SK-N-SH (cell line): ENCODE data around the gene OPRM1. TPM values are rescaled to one million over a fixed set of nuclear protein-coding genes. Genes with fewer than 3 reads are reported as not detected.

ENCODE experiments used
- CTCF ChIA-PET: fragments of 300-600, 350-600 bp; formaldehyde crosslinking; extraction: SDS; loops from one replicate; lab custom pipeline; 2021; lab: Yijun Ruan, JAX
- POLR2A ChIA-PET: fragments of 350-600 bp; sonication (Branson Sonifier 250); formaldehyde crosslinking; extraction: SDS; loops from one replicate; lab custom pipeline; 2020; ENCODE audit warnings: antibody characterized with exemption, inconsistent platforms; lab: Yijun Ruan, JAX
- DNase-seq: peaks from one replicate; pipeline ENCODE4 v3.0.0; 2012
- H2AFZ ChIP-seq: fragments of 200-600 bp; sonication (generic); 2 replicates; pipeline ENCODE4 v1.8.1; 2016; ENCODE audit warnings: antibody characterized with exemption, mild to moderate bottlenecking, low read depth
- H3F3A ChIP-seq: fragments of 200-600 bp; sonication (generic); replicated peaks from 2 replicates; pipeline ENCODE3; 2016; ENCODE audit warnings: antibody characterized with exemption, mild to moderate bottlenecking; ENCODE audit not compliant: insufficient read depth
- H3K27ac ChIP-seq, 2 experiments: fragments of 200-500 bp in 1 of 2; fragments of 200-600 bp in 1 of 2; sonication (Bioruptor generic) in 1 of 2; sonication (generic), shearing (Covaris generic) in 1 of 2; 2 replicates each; pipeline versions ENCODE4 v1.5.1 to v1.6.1; 2014 to 2016; ENCODE audit warnings: low read depth in 2 of 2, inconsistent platforms in 1 of 2, low read length in 1 of 2, mild to moderate bottlenecking in 1 of 2, mixed read lengths in 1 of 2
- H3K27me3 ChIP-seq: fragments of 200-600 bp; sonication (generic), shearing (Covaris generic); 2 replicates; pipeline ENCODE4 v1.6.1; 2016; ENCODE audit warnings: mixed run types; ENCODE audit not compliant: insufficient read depth
- H3K36me3 ChIP-seq, 2 experiments: fragments of 200-500 bp in 1 of 2; fragments of 200-600 bp in 1 of 2; sonication (Bioruptor generic) in 1 of 2; sonication (generic) in 1 of 2; replicated peaks in 1 of 2; 2 replicates each; pipeline versions ENCODE3 to v1.5.1; 2014 to 2016; ENCODE audit warnings: low read length in 1 of 2, mild to moderate bottlenecking in 1 of 2; ENCODE audit not compliant: insufficient read depth in 2 of 2, control insufficient read depth in 1 of 2
- H3K4me1 ChIP-seq, 2 experiments: fragments of 200-500 bp in 1 of 2; fragments of 200-600 bp in 1 of 2; sonication (Bioruptor generic) in 1 of 2; sonication (generic), shearing (Covaris generic) in 1 of 2; 2 replicates each; pipeline versions ENCODE4 v1.5.1 to v1.6.1; 2014 to 2016; ENCODE audit warnings: low read depth in 1 of 2, low read length in 1 of 2, mixed run types in 1 of 2; ENCODE audit not compliant: insufficient read depth in 2 of 2, control insufficient read depth in 1 of 2
- H3K4me2 ChIP-seq: fragments of 200-600 bp; sonication (generic), shearing (Covaris generic); 2 replicates; pipeline ENCODE4 v1.6.1; 2017; ENCODE audit warnings: mixed run types
- H3K4me3 ChIP-seq, 2 experiments: fragments of 200-500 bp in 1 of 2; fragments of 200-600 bp in 1 of 2; sonication (Bioruptor generic) in 1 of 2; sonication (generic), shearing (Covaris generic) in 1 of 2; 2 replicates each; pipeline versions ENCODE4 v1.5.1 to v1.8.1; 2014 to 2016; ENCODE audit warnings: low read depth in 2 of 2, inconsistent platforms in 1 of 2, low read length in 1 of 2, mild to moderate bottlenecking in 1 of 2, mixed read lengths in 1 of 2, moderate library complexity in 1 of 2
- H3K79me2 ChIP-seq: fragments of 200-600 bp; sonication (generic); 2 replicates; pipeline ENCODE4 v1.8.1; 2017; ENCODE audit warnings: mild to moderate bottlenecking; ENCODE audit not compliant: insufficient read depth
- H3K9ac ChIP-seq: fragments of 200-600 bp; sonication (generic); 2 replicates; pipeline ENCODE4 v1.6.1; 2017; ENCODE audit warnings: mixed run types
- H3K9me2 ChIP-seq: fragments of 200-600 bp; sonication (generic); 2 replicates; pipeline ENCODE4 v1.6.1; 2017; ENCODE audit warnings: mixed run types
- H3K9me3 ChIP-seq: fragments of 200-600 bp; sonication (generic); 2 replicates; pipeline ENCODE4 v1.6.1; 2017; ENCODE audit warnings: mixed run types, mild to moderate bottlenecking, moderate library complexity
- H4K20me1 ChIP-seq: fragments of 200-600 bp; sonication (generic); 2 replicates; pipeline ENCODE4 v1.6.1; 2017; ENCODE audit warnings: mild to moderate bottlenecking, mixed run types; ENCODE audit not compliant: insufficient read depth
- CTCF ChIP-seq: fragments of 200-600 bp; sonication (generic); IDR thresholded peaks from 2 replicates; pipeline ENCODE4 v1.6.1; 2017; ENCODE audit warnings: antibody characterized with exemption, mild to moderate bottlenecking, moderate library complexity
- ELF1 ChIP-seq: IDR thresholded peaks from 2 replicates; pipeline ENCODE4 v1.4.0; 2012
- GABPA ChIP-seq: IDR thresholded peaks from 2 replicates; pipeline ENCODE4 v1.4.0; 2012; ENCODE audit warnings: low read depth, mild to moderate bottlenecking
- JUND ChIP-seq: IDR thresholded peaks from 2 replicates; pipeline ENCODE4 v1.4.0; 2012
- MAX ChIP-seq: IDR thresholded peaks from 2 replicates; pipeline ENCODE4 v1.4.0; 2012; ENCODE audit warnings: low read depth
- NRF1 ChIP-seq: IDR thresholded peaks from 2 replicates; pipeline ENCODE4 v1.6.1; 2012; ENCODE audit warnings: low read depth, mild to moderate bottlenecking, low read length
- PBX3 ChIP-seq: IDR thresholded peaks from 2 replicates; pipeline ENCODE4; 2012
- RAD21 ChIP-seq: IDR thresholded peaks from 2 replicates; pipeline ENCODE4 v1.6.1; 2012; ENCODE audit warnings: mild to moderate bottlenecking, low read length
- REST ChIP-seq: IDR thresholded peaks from 2 replicates; pipeline ENCODE4 v1.6.1; 2012; ENCODE audit warnings: mild to moderate bottlenecking, low read depth, low read length, moderate library complexity
- RXRA ChIP-seq: IDR thresholded peaks from 2 replicates; pipeline ENCODE4 v1.4.0; 2012; ENCODE audit warnings: low read depth, mild to moderate bottlenecking, borderline replicate concordance
- SIN3A ChIP-seq: IDR thresholded peaks from 2 replicates; pipeline ENCODE4 v1.6.1; 2012; ENCODE audit warnings: low read depth, mild to moderate bottlenecking, low read length, moderate library complexity, borderline replicate concordance
- SMC3 ChIP-seq: IDR thresholded peaks from 2 replicates; pipeline ENCODE4 v1.6.1; 2012; ENCODE audit warnings: low read depth, low read length, improper control_type of control experiment
- TAF1 ChIP-seq: IDR thresholded peaks from 2 replicates; pipeline ENCODE4 v1.6.1; 2012; ENCODE audit warnings: low read depth, mild to moderate bottlenecking, low read length, moderate library complexity, borderline replicate concordance
- TCF12 ChIP-seq: IDR thresholded peaks from 2 replicates; pipeline ENCODE4 v1.4.0; 2012
- USF1 ChIP-seq: IDR thresholded peaks from 2 replicates; pipeline ENCODE4 v1.4.0; 2012; ENCODE audit warnings: low read depth, borderline replicate concordance
- USF2 ChIP-seq: fragments of 150-350 bp; IDR thresholded peaks from 2 replicates; pipeline ENCODE4 v1.6.1; 2017; ENCODE audit warnings: antibody characterized with exemption, low read length, low read depth, borderline replicate concordance
- ZBTB33 ChIP-seq: IDR thresholded peaks from 2 replicates; pipeline ENCODE4 v1.4.0; 2012; ENCODE audit warnings: low read depth, borderline replicate concordance
- WGBS: methylation state at CpG from one replicate; pipeline ENCODE4 v1.1.6; 2017; ENCODE audit warnings: low lambda C conversion rate; 5-methylcytosine and 5-hydroxymethylcytosine counted together
- polyA plus RNA-seq, 3 experiments: library from polyadenylated mRNA; depleted of rRNA; stranded (reverse); fragments of >200 nt; gene quantifications; 2 replicates each; pipeline ENCODE4 v1.2.3, GENCODE V29; 2012

The OPRM1 gene
- polyA plus RNA-seq, 1 of the 3 experiments (the other 2 are of a cell fraction) = 0.15 TPM

GRCh38 chr6:154167126-154167525 is 128.1 kb downstream of the OPRM1 start:
- no peak for TF ChIP-seq GABPA
- no peak for TF ChIP-seq MAX
- TF ChIP-seq RXRA = no peak
- no peak for TF ChIP-seq PBX3
- no peak for TF ChIP-seq CTCF
- no peak for TF ChIP-seq JUND
- no peak for TF ChIP-seq RAD21
- TF ChIP-seq SIN3A = no peak
- no peak for TF ChIP-seq NRF1
- no peak for TF ChIP-seq USF2
- H4K20me1 ChIP-seq = no peaks in the 10 kb centered on the region
- H3K9me2 ChIP-seq = no peaks in the 10 kb centered on the region
- H3K4me3 ChIP-seq = no peak overlapping the region
- H3F3A ChIP-seq = no peaks in the 10 kb centered on the region
- no peak overlapping the region for H3K27ac ChIP-seq
- no peak overlapping the region for H3K9ac ChIP-seq
- no peak overlapping the region for H3K4me2 ChIP-seq
- H3K4me1 ChIP-seq = no peaks in the 10 kb centered on the region
- no peaks in the 10 kb centered on the region for H3K79me2 ChIP-seq
- H3K36me3 ChIP-seq = no peaks in the 10 kb centered on the region
- no peak overlapping the region for H2AFZ ChIP-seq
- no peaks in the 10 kb centered on the region for H3K9me3 ChIP-seq
- 64% methylated on average over 2 of the region's 2 CpGs for WGBS
- POLR2A ChIA-PET = no interaction called here
- CTCF ChIA-PET = interaction anchor here (0.6 to 2.6 kb wide), 2 partner anchors 13 to 247 kb away, joined by 4 to 8 read pairs; no protein-coding TSS in a partner anchor
- DNase-seq = no peak
- H3K27me3 ChIP-seq = no peaks in the 10 kb centered on the region

- Histone ChIP-seq H4K20me1 (no peaks in the 10 kb centered on the region), H3K9me2 (no peaks in the 10 kb centered on the region), H3K27ac (no peak overlapping the region), H3K4me3 (no peak overlapping the region), H3K9me3 (no peaks in the 10 kb centered on the region), H3F3A (no peaks in the 10 kb centered on the region), H3K27me3 (no peaks in the 10 kb centered on the region), H2AFZ (no peak overlapping the region), H3K4me1 (no peaks in the 10 kb centered on the region), H3K4me2 (no peak overlapping the region), H3K9ac (no peak overlapping the region), H3K79me2 (no peaks in the 10 kb centered on the region), H3K36me3 (no peaks in the 10 kb centered on the region)
- 46% methylated on average over 4 of the region's 5 CpGs for WGBS
- POLR2A ChIA-PET = no interaction called here
- CTCF ChIA-PET = interaction anchor here (1.5 kb wide), 1 partner anchor 15 kb away, joined by 4 read pairs; no protein-coding TSS in a partner anchor
- no peak for DNase-seq
- TF ChIP-seq TCF12 (no peak), ELF1 (no peak), REST (no peak), TAF1 (no peak), USF1 (no peak), SMC3 (no peak), ZBTB33 (no peak)
Measured at GRCh38 chr6:154169193-154169847, 130.3 kb downstream of the OPRM1 start.
